ENCODE measurements around the gene ROPN1. TPM values are rescaled to one million over a fixed set of nuclear protein-coding genes. Genes with fewer than 3 reads are reported as not detected.

Gene ROPN1
- total RNA-seq, 1 experiment from 2014 or later = not detected

DNA sequence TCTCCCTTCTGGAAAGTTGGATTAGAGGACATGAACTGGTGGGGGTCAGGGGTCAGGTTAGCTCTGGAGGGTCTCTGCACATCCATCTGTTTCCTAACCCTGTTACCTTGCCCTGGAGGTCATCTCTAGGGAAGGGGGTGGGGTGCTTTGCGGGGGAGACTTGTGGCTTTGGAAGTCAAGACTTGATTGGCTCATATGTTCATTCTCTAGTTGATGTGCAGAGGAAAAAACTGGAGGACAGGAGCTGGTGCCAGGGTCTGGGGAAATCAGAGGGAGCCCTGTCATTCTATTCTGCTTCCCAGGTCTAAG lies 42.9 kb upstream of the ROPN1 start:
- Histone ChIP-seq H3K27ac (ENCODE audit: low read depth, low read length) (no peak overlapping the region), H3K4me3 (replicated peaks in 1 of 2; ENCODE audit: low read depth in 1 of 2, low read length in 2 of 2) (no peak overlapping the region), H3K9ac (ENCODE audit: low read length) (no peak overlapping the region), H3K4me1 (ENCODE audit: control insufficient read depth in 1 of 2, insufficient read depth in 2 of 2, low read length in 2 of 2) (peaks cover 4 to 6% of the 10 kb centered on the region in 2 experiments; a peak in 2 of 4 replicates), H4K20me1 (ENCODE audit: insufficient read depth) (no peaks in the 10 kb centered on the region), H3K9me2 (ENCODE audit: insufficient read depth) (no peaks in the 10 kb centered on the region), H3K4me2 (ENCODE audit: low read length) (no peak overlapping the region), H3K36me3 (ENCODE audit: control insufficient read depth in 1 of 2, insufficient read depth in 2 of 2, low read length in 2 of 2) (no peaks in the 10 kb centered on the region), H3K9me3 (ENCODE audit: control insufficient read depth in 1 of 2, insufficient read depth in 1 of 2, low read depth in 1 of 2, low read length in 2 of 2) (no peaks in the 10 kb centered on the region), H3K27me3 (ENCODE audit: insufficient read depth, low read length) (peaks cover 53% of the 10 kb centered on the region), H3K79me2 (ENCODE audit: insufficient read depth, low read length) (no peaks in the 10 kb centered on the region), H2AFZ (ENCODE audit: low read depth, low read length, poor library complexity, severe bottlenecking) (no peak overlapping the region)
- DNase-seq (ENCODE audit: low read depth, low spot score) (no peak), ATAC-seq (no peak)
- CTCF ChIA-PET = no interaction called here
- intact Hi-C loops (cut with micrococcal nuclease) = no loop called here
- RAD21 ChIA-PET (ENCODE audit: low non-redundant PET in 1 of 2, low total read pairs in 2 of 2, uncharacterized antibody in 2 of 2, unreplicated experiment in 2 of 2) = no interaction called here
- POLR2A ChIA-PET = no interaction called here
- TF ChIP-seq SIN3A (IDR thresholded peaks at IDR 0.05; ENCODE audit: low read depth) = no peak
- TF ChIP-seq CBX3 (IDR thresholded peaks at IDR 0.05; ENCODE audit: low read depth) = no peak
- TF ChIP-seq, protein P1, sequence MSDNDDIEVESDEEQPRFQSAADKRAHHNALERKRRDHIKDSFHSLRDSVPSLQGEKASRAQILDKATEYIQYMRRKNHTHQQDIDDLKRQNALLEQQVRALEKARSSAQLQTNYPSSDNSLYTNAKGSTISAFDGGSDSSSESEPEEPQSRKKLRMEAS (IDR thresholded peaks at IDR 0.05) = no peak
- TF ChIP-seq, protein P2, sequence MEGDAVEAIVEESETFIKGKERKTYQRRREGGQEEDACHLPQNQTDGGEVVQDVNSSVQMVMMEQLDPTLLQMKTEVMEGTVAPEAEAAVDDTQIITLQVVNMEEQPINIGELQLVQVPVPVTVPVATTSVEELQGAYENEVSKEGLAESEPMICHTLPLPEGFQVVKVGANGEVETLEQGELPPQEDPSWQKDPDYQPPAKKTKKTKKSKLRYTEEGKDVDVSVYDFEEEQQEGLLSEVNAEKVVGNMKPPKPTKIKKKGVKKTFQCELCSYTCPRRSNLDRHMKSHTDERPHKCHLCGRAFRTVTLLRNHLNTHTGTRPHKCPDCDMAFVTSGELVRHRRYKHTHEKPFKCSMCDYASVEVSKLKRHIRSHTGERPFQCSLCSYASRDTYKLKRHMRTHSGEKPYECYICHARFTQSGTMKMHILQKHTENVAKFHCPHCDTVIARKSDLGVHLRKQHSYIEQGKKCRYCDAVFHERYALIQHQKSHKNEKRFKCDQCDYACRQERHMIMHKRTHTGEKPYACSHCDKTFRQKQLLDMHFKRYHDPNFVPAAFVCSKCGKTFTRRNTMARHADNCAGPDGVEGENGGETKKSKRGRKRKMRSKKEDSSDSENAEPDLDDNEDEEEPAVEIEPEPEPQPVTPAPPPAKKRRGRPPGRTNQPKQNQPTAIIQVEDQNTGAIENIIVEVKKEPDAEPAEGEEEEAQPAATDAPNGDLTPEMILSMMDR (IDR thresholded peaks at IDR 0.05 in 2 of 3, conservative IDR thresholded peaks at IDR 0.05 in 1 of 3; ENCODE audit: borderline replicate concordance in 1 of 3, insufficient read depth in 1 of 3, low read depth in 2 of 3, low read length in 2 of 3) = no peak
- TF ChIP-seq, protein P3, sequence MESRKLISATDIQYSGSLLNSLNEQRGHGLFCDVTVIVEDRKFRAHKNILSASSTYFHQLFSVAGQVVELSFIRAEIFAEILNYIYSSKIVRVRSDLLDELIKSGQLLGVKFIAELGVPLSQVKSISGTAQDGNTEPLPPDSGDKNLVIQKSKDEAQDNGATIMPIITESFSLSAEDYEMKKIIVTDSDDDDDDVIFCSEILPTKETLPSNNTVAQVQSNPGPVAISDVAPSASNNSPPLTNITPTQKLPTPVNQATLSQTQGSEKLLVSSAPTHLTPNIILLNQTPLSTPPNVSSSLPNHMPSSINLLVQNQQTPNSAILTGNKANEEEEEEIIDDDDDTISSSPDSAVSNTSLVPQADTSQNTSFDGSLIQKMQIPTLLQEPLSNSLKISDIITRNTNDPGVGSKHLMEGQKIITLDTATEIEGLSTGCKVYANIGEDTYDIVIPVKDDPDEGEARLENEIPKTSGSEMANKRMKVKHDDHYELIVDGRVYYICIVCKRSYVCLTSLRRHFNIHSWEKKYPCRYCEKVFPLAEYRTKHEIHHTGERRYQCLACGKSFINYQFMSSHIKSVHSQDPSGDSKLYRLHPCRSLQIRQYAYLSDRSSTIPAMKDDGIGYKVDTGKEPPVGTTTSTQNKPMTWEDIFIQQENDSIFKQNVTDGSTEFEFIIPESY (IDR thresholded peaks at IDR 0.05; ENCODE audit: extremely low read depth, insufficient replicate concordance, low read length) = no peak
- TF ChIP-seq EZH2 (IDR thresholded peaks at IDR 0.05) = no peak
- TF ChIP-seq ZFX (IDR thresholded peaks at IDR 0.05) = no peak
- no peak for TF ChIP-seq YY1 (IDR thresholded peaks at IDR 0.05; ENCODE audit: extremely low read depth, insufficient replicate concordance, low read depth, low read length)
- TF ChIP-seq, protein P4, sequence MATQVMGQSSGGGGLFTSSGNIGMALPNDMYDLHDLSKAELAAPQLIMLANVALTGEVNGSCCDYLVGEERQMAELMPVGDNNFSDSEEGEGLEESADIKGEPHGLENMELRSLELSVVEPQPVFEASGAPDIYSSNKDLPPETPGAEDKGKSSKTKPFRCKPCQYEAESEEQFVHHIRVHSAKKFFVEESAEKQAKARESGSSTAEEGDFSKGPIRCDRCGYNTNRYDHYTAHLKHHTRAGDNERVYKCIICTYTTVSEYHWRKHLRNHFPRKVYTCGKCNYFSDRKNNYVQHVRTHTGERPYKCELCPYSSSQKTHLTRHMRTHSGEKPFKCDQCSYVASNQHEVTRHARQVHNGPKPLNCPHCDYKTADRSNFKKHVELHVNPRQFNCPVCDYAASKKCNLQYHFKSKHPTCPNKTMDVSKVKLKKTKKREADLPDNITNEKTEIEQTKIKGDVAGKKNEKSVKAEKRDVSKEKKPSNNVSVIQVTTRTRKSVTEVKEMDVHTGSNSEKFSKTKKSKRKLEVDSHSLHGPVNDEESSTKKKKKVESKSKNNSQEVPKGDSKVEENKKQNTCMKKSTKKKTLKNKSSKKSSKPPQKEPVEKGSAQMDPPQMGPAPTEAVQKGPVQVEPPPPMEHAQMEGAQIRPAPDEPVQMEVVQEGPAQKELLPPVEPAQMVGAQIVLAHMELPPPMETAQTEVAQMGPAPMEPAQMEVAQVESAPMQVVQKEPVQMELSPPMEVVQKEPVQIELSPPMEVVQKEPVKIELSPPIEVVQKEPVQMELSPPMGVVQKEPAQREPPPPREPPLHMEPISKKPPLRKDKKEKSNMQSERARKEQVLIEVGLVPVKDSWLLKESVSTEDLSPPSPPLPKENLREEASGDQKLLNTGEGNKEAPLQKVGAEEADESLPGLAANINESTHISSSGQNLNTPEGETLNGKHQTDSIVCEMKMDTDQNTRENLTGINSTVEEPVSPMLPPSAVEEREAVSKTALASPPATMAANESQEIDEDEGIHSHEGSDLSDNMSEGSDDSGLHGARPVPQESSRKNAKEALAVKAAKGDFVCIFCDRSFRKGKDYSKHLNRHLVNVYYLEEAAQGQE (IDR thresholded peaks at IDR 0.05; ENCODE audit: low read depth) = no peak
- TF ChIP-seq SRF (IDR thresholded peaks at IDR 0.05; ENCODE audit: low read depth) = no peak
- no peak for TF ChIP-seq SP1 (IDR thresholded peaks at IDR 0.05; ENCODE audit: low read depth)
- no peak for TF ChIP-seq ZNF274 (IDR thresholded peaks at IDR 0.05; ENCODE audit: low read depth, low read length)
- no peak for TF ChIP-seq CEBPB (IDR thresholded peaks at IDR 0.05; ENCODE audit: low read depth)
- TF ChIP-seq EGR1 (IDR thresholded peaks at IDR 0.05; ENCODE audit: low read depth) = no peak
- no peak for TF ChIP-seq FOSL1 (IDR thresholded peaks at IDR 0.05; ENCODE audit: low read depth)
- BruUV-seq (replicated peaks) = no TSS peak
